ENCODE results near the gene PIGQ. TPM values are rescaled to one million over a fixed set of nuclear protein-coding genes. Genes with fewer than 3 reads are reported as not detected.

The PIGQ gene
- total RNA-seq, 2 experiments from 2014 or later, result 28.8 to 29.1 TPM

DNA sequence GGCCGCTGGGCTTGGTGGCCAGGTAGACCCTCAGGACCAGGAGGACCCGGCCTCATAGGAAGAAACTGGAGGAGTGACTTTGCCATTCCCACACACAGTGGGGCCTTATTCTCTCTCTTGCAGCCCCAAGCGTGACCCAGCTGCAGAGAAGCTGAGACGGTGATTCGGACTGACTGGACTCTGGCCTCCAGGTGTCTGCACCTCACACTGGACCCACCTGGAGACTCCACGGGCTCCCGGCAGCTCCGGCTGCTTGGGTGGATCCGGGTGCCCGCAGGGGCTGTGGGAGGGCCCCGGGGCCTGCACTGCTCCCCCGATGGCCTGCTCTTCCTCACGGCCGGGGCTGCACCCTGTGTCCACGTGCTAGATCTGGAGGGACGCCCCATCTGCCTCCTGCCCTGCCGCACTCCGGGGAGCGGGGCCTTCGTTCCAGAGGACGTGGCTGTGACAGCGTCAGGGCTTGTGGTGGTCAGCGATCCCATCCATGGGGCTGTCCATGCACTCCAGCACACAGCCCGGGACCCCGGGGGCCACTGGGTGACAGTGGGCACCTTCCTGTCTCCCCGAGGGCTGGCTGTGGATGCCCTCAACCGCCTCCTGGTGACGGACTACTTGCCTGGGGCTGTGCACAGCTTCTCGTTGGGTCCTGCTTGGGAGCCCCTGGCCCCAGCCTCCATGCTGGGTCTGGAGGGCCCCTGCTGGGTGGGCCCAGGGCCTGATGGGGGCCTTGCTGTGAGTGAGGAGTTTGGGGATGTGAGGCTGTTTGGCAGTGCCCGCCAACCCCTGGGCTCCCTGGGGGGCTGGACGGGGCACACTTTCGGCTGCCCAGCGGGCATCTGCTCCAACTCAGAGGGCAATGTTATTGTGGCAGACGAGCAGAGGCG, 2.2 kb upstream of the PIGQ start:
- Mint-ChIP-seq H3K27me3 (peaks cover 1% of the 10 kb centered on the region), H3K4me3 (peak overlapping the region; percentile 29), H3K4me1 (peaks cover 21% of the 10 kb centered on the region), H3K27ac (peak overlapping the region; percentile 77), H3K9me3 (no peaks in the 10 kb centered on the region), H3K36me3 (no peaks in the 10 kb centered on the region)
- DNase-seq, result no peak

DNA sequence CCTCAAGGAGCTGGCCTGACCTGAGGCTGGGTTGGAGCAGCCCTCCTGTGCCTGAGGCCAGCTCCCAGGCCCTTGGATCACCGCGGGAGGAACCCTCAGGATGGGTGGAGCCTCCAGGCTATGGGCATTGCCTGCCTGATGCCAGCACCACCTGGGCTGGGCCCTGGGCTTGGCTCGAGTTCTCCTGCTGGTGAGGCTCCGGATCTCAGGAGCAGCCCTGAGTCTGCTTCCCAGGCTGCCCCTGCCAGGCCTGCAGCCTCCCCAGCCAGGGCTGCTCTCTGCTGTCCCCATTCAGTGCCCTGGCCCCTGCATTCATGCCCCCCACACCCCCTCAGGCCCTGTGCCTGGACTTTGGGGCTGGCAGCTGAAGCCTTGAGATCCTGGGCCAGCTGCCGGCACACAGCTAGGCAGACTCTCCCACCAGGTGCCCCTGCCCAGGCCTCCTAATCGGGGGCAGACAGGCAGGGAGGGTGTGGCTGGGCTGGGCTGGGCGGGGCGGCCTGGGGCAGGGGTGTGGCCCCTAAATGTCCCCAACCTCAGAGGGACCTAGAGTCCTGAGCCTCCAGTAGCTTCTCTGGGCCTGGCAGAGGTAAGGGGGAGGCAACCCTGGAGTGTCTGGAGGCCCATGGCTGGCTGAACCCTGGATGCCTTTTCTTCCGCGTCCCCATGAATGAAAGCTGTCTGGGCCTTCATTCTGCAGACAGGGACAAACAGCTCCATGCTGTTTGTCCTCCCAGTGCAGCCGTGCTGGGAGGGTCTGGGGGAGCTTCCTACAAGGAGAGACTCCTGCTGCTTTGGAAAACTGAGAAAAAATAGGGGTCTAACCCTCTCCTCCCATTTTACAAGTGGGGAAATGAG, 1.1 kb upstream of the PIGQ start:
- peak overlapping the region; percentile 88 for H3K4me3 Mint-ChIP-seq
- no peaks in the 10 kb centered on the region for H3K9me3 Mint-ChIP-seq
- DNase-seq, result no peak
- no peaks in the 10 kb centered on the region for H3K36me3 Mint-ChIP-seq
- peak overlapping the region; percentile 86 for H3K27ac Mint-ChIP-seq
- H3K4me1 Mint-ChIP-seq, result peaks cover 21% of the 10 kb centered on the region
- no peaks in the 10 kb centered on the region for H3K27me3 Mint-ChIP-seq

GRCh38 chr16:572865-573650, 3.3 kb downstream of the PIGQ start:
- Mint-ChIP-seq H3K27me3 (no peaks in the 10 kb centered on the region), H3K9me3 (no peaks in the 10 kb centered on the region), H3K4me1 (peaks cover 12% of the 10 kb centered on the region), H3K27ac (no peak overlapping the region), H3K36me3 (no peaks in the 10 kb centered on the region), H3K4me3 (no peak overlapping the region)
- no peak for DNase-seq

GRCh38 chr16:574021-574760, 4.4 kb downstream of the PIGQ start:
- Mint-ChIP-seq H3K4me3 (no peak overlapping the region), H3K27me3 (no peaks in the 10 kb centered on the region), H3K9me3 (no peaks in the 10 kb centered on the region), H3K36me3 (no peaks in the 10 kb centered on the region), H3K27ac (no peak overlapping the region), H3K4me1 (peaks cover 10% of the 10 kb centered on the region)
- no peak for DNase-seq

- Mint-ChIP-seq H3K36me3 (no peaks in the 10 kb centered on the region), H3K27me3 (no peaks in the 10 kb centered on the region), H3K4me3 (no peak overlapping the region), H3K4me1 (peaks cover 8% of the 10 kb centered on the region), H3K9me3 (no peaks in the 10 kb centered on the region), H3K27ac (no peak overlapping the region)
- DNase-seq, result no peak
Measured at GRCh38 chr16:575354-576196, 5.8 kb downstream of the PIGQ start.

DNA sequence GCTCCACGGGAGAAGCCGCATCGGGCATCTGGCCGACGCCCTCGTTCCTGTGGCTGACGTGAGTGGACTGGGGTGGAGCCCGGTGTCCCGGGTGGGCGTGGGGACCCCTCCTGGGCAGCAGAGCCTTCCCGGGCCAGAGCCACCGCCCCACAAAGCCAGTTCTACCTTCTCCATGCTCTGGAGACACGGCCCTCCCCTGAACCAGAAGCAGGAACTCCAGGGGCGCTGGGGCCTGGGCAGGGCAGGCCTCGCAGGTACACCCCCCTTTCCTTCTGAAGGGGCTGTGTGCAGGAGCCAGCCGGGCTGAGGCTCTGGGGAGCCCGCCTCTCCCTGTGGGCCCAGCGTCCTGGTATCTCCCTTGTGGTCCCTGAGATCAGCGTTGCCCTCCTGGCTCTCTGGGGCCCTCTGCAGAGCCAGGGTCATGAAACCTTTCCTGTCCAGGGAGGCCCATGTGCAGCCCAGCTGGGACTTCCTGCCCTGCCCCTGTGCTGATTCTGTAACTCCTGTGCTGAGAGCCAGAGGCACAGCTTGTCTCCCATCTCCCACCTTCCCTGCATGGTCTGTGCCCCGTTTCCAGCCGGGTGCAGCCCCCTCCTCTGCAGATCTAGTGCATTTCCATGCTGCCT, 6.5 kb downstream of the PIGQ start:
- H3K4me1 Mint-ChIP-seq, result peaks cover 4% of the 10 kb centered on the region
- H3K27ac Mint-ChIP-seq, result no peak overlapping the region
- no peaks in the 10 kb centered on the region for H3K36me3 Mint-ChIP-seq

DNA sequence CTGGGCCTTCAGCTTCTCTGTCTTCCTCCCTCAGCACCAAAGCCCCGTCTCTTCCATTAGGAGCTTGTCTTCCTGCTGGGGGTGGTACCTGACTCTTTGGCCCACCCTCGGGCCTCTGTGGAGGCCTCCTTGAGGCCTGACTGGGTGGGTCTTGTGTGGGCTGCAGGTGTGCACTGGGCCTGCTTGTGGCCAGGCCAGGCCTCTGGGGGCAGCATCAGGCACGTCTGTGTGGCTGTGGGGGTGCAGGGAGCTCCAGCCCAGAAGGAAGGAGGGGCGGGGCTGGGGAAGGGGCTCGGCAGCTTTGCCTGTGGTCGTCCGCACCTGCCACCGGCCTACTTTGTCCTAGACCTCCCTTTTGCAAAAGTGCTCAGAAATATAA, 7.0 kb downstream of the PIGQ start:
- no peak overlapping the region for H3K27ac Mint-ChIP-seq
- H3K4me3 Mint-ChIP-seq, result no peak overlapping the region

More for the DNA sequence above, 6.5 kb downstream of the PIGQ start:
- Mint-ChIP-seq H3K9me3 (no peaks in the 10 kb centered on the region), H3K4me3 (no peak overlapping the region), H3K27me3 (no peaks in the 10 kb centered on the region)
- DNase-seq, result no peak

DNA sequence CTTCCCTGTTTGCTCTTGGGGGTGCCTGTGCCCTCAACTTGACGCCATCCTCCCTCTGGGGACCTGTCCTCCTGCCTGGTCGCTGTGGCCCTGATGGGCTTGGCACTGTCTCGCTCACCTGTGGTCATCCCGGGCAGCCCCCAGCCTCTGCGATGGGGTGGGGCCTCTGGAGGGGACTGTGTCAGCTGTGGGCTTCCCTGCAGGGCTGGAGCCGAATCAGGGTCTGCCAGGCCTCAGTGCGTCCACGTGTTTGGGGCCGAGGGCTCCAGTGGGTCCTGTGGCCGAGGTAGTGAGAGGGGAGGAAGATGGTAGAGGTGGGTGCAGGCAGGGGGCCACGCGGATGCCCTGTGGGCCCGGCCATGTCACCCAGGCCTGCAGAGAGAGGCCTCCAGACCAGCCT, 8.0 kb downstream of the PIGQ start:
- Mint-ChIP-seq H3K9me3 (no peaks in the 10 kb centered on the region), H3K27ac (no peak overlapping the region), H3K27me3 (no peaks in the 10 kb centered on the region), H3K4me3 (no peak overlapping the region), H3K36me3 (no peaks in the 10 kb centered on the region), H3K4me1 (peaks cover 2% of the 10 kb centered on the region)
- DNase-seq, result no peak

More for the DNA sequence above, 7.0 kb downstream of the PIGQ start:
- no peaks in the 10 kb centered on the region for H3K9me3 Mint-ChIP-seq
- no peaks in the 10 kb centered on the region for H3K36me3 Mint-ChIP-seq
- DNase-seq, result no peak
- no peaks in the 10 kb centered on the region for H3K27me3 Mint-ChIP-seq
- peaks cover 2% of the 10 kb centered on the region for H3K4me1 Mint-ChIP-seq

DNA sequence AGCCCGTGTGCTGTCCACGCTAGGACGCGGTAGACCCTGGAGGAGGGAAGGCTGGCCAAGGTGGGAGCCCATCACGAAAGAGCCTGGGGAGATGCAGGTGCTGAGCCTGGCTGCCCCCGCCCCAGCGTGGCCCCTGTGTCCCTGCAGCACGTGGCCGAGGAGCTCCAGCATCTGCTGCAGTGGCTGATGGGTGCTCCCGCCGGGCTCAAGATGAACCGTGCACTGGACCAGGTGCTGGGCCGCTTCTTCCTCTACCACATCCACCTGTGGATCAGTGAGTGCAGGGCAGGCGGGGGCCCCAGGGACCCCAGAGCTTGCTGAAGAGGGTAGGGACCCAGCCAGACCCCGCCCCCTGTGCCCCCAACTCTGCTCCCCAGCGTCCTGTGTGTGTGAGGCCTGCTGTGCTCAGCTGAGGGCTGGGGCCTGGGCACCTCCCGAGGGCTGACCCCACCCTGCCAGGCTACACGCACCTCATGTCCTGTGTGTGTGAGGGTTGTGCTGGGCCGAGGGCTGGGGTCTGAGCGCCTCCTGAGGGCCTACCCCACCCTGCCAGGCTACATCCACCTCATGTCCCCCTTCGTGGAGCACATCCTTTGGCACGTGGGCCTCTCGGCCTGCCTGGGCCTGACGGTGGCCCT, 8.6 kb downstream of the PIGQ start:
- Mint-ChIP-seq H3K9me3 (no peaks in the 10 kb centered on the region), H3K27me3 (no peaks in the 10 kb centered on the region), H3K36me3 (no peaks in the 10 kb centered on the region), H3K27ac (no peak overlapping the region), H3K4me3 (no peak overlapping the region), H3K4me1 (peaks cover 2% of the 10 kb centered on the region)
- no peak for DNase-seq

- peak; percentile 80 for DNase-seq
- Mint-ChIP-seq H3K9me3 (no peaks in the 10 kb centered on the region), H3K36me3 (no peaks in the 10 kb centered on the region), H3K27me3 (no peaks in the 10 kb centered on the region), H3K4me1 (peaks cover 2% of the 10 kb centered on the region), H3K4me3 (no peak overlapping the region), H3K27ac (no peak overlapping the region)
Measured at GRCh38 chr16:578870-579405, 9.2 kb downstream of the PIGQ start.

DNA sequence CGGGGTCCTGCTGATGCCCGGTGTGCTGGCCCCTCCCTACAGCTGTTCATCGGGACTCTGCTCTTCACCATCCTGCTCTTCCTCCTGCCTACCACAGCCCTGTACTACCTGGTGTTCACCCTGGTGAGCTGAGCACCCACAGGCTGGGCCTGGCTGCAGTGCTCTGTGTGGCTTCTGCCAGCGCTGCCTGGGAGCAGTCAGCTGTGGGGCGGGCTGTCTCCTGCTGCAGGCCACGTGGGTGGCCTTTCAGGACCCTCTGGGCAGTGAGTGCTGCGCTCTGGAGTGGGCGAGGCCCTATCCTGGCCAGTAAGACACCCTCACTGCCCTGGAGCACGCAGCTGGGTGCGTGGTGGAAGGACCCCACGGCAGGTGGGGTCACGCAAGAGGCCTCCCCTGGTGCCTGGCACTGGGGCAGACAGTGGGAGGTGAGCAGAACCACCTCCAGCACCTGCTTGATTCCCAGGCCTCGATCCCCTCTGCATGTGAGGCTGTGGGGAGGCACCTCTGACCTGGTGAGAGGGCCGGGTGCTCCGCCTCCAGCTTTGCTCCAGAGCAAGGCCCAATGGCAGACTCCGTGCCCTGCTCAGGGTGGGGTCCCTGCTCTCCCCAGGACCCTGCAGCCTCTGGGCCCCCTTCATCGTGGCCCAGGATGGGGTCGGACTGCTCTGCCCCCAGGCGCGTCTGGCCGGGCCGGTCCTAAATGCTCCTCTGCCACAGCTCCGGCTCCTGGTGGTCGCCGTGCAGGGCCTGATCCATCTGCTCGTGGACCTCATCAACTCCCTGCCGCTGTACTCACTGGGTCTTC, 10.6 kb downstream of the PIGQ start:
- Mint-ChIP-seq H3K27ac (no peak overlapping the region), H3K4me3 (no peak overlapping the region), H3K4me1 (peaks cover 2% of the 10 kb centered on the region), H3K9me3 (no peaks in the 10 kb centered on the region), H3K36me3 (no peaks in the 10 kb centered on the region), H3K27me3 (no peaks in the 10 kb centered on the region)
- DNase-seq, result no peak

DNA sequence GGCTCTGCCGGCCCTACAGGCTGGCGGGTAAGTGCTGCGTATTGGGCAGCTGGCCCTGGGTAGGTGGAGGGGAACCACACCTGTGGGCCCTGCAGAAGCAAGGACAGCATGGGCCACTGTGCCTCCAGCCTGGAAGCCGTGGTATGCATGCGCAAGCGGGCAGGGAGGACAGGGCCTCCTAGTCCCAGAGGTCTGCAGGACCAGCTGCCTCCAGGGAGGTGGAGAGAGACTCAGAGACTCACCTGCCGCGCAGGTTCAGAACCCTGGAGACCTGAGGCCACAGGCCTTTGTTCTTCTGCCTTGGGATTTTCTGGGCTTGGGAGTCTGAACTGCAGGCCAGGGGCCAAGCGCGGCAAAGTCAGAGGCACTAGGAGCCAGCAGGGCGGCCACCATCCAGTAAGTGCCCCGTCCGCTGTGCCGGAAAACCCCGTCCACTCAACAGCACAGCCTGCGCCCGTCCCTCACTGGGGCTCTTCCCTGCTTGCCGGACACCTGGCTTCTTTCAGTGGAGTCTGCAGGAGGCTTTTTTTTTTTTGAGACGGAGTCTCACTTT, 11.3 kb downstream of the PIGQ start:
- Mint-ChIP-seq H3K27me3 (peaks cover 6% of the 10 kb centered on the region), H3K9me3 (no peaks in the 10 kb centered on the region), H3K27ac (no peak overlapping the region), H3K4me1 (peaks cover 4% of the 10 kb centered on the region), H3K4me3 (no peak overlapping the region), H3K36me3 (no peaks in the 10 kb centered on the region)
- no peak for DNase-seq

Data from activated naive CD8-positive, alpha-beta T cell treated with anti-CD3 and anti-CD28 coated beads for 36 hours (primary cell).